Measurements from ENCODE around the gene LMOD3.

The LMOD3 gene

GRCh38 chr3:69092030-69092516, 30.3 kb downstream of the LMOD3 start:
- no peak for DNase-seq (ENCODE audit: low read depth, low spot score)

DNA sequence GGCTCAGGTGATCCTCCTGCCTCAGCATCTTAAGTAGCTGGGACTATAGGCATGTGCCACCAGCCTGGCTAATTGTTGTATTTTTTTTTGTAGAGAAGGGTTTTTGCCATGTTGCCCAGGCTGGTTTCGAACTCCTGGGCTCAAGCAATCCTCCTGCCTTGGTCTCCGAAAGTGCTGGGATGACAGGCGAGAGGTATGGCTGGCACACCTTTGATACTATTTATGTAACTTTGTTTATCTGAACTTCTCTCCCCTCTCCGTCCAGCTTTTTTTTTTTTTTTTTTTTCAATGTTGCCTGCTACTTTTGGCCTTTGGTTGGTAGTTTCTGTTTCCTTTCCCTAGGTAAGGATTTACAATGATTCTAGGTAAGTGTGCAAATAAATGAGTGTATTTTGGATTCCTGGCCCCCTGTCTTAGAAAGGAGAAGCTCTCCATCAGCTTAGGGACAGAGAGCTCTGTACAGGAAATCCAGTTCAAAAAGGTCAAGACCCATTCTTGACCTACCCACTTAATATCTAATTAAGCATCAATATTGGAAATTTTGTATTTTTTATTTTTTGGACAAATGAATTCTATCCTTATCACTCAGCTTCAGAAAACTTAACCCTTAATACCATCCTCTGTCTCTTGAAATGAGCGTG, 30.9 kb downstream of the LMOD3 start:
- no peak for DNase-seq (ENCODE audit: low read depth, low spot score)

- DNase-seq (ENCODE audit: low read depth, low spot score), result no peak
Measured at GRCh38 chr3:69090021-69090420, 32.4 kb downstream of the LMOD3 start.

- DNase-seq (ENCODE audit: low read depth, low spot score), result no peak
Measured at GRCh38 chr3:69088063-69088462, 34.3 kb downstream of the LMOD3 start.

- no peak for DNase-seq (ENCODE audit: low read depth, low spot score)
Measured at GRCh38 chr3:69087030-69087791, 35.2 kb downstream of the LMOD3 start.

GRCh38 chr3:69085833-69086722, 36.3 kb downstream of the LMOD3 start:
- no peak for DNase-seq (ENCODE audit: low read depth, low spot score)

- no peak for DNase-seq (ENCODE audit: low read depth, low spot score)
Measured at GRCh38 chr3:69085168-69085832, 37.1 kb downstream of the LMOD3 start.

DNA sequence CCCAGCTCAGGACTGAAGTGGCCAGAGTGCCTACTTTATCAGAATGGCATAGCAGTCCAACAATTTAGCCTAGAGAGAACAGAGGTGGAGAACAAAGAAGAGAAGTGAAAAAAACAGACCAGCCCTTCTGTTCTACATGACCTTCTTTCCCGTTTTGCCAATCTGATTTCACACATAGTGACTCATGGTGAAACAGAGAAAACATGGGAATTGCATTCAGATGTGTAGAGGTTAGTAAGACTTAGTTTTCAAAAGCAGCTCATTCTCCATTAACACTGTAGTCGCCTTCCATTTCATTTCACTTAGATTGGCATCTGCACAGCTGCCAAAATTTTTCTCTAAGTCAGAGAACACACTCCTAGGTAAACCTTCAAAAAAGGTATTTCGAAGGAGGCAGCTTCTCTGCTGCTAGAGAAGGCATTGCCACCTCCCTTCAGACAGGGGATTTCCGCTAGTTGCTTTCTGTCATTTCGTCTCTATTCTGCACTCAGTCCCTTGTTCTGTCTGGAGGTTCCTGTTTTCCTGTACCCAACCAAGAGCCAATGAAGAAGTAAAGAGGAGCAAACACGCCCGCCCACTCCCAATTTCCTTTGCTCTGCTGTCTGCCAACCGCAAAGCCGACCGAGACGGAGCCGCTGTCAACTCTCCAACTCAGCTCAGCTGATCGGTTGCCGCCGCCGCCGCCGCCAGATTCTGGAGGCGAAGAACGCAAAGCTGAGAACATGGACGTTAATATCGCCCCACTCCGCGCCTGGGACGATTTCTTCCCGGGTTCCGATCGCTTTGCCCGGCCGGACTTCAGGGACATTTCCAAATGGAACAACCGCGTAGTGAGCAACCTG, 37.8 kb downstream of the LMOD3 start, which contains the start of gene ARL6IP5:
ARL6IP5 (plus strand) TSS at position 612 of the 842 bp plus-strand sequence; CDS start at position 723, 111 bp downstream.
- peak; percentile 84 for DNase-seq (ENCODE audit: low read depth, low spot score)

DNA sequence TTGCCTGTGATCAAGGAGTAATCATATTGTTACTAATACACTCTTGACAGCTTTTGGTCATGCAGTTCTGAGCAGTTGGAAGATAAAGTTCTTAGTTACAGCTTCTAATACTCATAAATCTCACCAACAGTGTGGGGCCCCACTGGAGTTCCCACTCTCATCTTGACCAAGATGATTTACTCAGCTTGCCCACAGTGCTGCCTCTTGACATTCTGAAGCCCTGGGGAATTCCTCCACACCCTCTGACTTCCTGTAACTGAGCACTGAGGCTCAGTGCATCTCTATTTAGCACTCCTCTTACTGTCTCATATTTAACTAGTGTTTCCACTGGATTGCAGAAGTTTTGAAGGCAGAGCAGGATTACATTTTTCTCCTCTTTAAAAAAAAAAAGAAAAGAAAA, 39.6 kb downstream of the LMOD3 start:
- DNase-seq (ENCODE audit: low read depth, low spot score), result peak; percentile 62

- no peak for DNase-seq (ENCODE audit: low read depth, low spot score)
Measured at GRCh38 chr3:69082361-69082760, 40.0 kb downstream of the LMOD3 start.

- DNase-seq (ENCODE audit: low read depth, low spot score), result no peak
Measured at GRCh38 chr3:69081583-69082262, 40.7 kb downstream of the LMOD3 start.

- peak; percentile 87 for DNase-seq (ENCODE audit: low read depth, low spot score)
Measured at GRCh38 chr3:69080233-69080920, 42.0 kb downstream of the LMOD3 start, which contains the start of gene UBA3. Gene UBA3 (minus strand): TSS chr3:69080365. CDS start chr3:69080353, 12 bp downstream.

GRCh38 chr3:69079269-69080159, 42.9 kb downstream of the LMOD3 start:
- DNase-seq (ENCODE audit: low read depth, low spot score), result no peak

DNA sequence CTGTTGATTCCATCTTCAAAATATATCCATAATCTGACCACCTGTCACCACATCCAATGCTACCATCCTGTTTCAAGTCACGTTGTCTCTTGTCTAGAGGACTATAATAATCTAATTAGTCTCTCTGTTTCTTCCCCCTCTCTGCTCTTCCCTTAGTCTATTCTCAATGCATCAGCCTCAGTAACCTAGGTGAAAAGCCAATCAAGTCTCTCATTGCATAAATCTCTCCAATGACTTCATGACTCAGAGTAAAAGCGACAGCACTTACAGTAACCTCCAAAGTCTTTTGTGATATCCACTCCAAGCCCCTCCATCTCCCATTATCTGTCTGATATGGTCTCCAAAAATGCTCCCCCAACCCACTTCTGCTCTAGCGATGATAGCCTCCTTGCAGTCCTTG, 49.5 kb downstream of the LMOD3 start:
- no peak for DNase-seq (ENCODE audit: low read depth, low spot score)

- no peak for DNase-seq (ENCODE audit: low read depth, low spot score)
Measured at GRCh38 chr3:69066121-69066520, 56.3 kb downstream of the LMOD3 start.

DNA sequence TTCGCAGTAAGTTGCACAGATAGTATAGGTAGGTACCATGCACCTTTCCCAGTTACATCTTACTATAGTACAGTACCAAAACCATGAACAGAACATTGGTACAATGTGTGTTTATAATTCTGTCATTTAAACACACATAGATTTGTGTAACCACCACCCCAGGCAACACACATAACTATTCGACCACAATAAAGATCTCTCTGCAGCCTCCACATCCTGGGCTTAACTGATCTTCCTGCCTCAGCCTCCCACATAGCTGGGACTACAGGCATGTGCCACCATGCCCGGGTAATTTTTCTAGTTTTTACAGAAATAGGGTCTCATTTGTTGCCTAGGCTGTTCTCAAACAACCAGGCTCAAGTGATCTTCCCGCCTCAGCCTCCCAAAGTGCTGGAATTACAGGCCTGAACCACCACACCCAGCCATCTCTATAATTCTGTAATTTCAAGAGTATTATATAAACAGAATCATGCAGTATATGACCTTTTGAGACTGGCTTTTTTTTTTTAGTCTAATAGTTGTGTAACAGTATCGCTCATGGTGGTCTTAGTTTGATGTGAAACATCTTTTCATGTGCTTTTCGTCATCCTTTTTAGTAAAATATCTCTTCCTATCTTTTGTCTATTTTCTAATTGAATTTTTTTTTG, 57.0 kb downstream of the LMOD3 start:
- no peak for DNase-seq (ENCODE audit: low read depth, low spot score)

- DNase-seq (ENCODE audit: low read depth, low spot score), result no peak
Measured at GRCh38 chr3:69063636-69064035, 58.8 kb downstream of the LMOD3 start.

GRCh38 chr3:69059688-69060087, 62.7 kb downstream of the LMOD3 start:
- no peak for DNase-seq (ENCODE audit: low read depth, low spot score)
